Liver (tissue), 9 donors: ENCODE data around the gene DTYMK. TPM values are rescaled to one million over a fixed set of nuclear protein-coding genes. Genes with fewer than 3 reads are reported as not detected.

Source experiments
- DNase-seq: peaks from one replicate; pipeline ENCODE4 v3.0.0-alpha.2; 2017; ENCODE audit warnings: low spot score
- H3K27ac ChIP-seq, 2 donors: one replicate each; pipeline ENCODE4 v1.7.0; 2013; ENCODE audit warnings: inconsistent platforms in 2 of 2, low read length in 2 of 2, control low read depth in 1 of 2, low read depth in 1 of 2, mild to moderate bottlenecking in 1 of 2
- H3K27me3 ChIP-seq, 4 donors: one replicate each; pipeline versions ENCODE4 v1.6.1 to v1.7.0; 2013; ENCODE audit warnings: low read length in 3 of 4, inconsistent platforms in 1 of 4, mild to moderate bottlenecking in 1 of 4, moderate library complexity in 1 of 4; ENCODE audit not compliant: control insufficient read depth in 4 of 4, insufficient read depth in 4 of 4
- H3K36me3 ChIP-seq, 4 donors: one replicate each; pipeline versions ENCODE4 v1.6.1 to v1.7.0; 2013; ENCODE audit warnings: low read length in 3 of 4, mild to moderate bottlenecking in 3 of 4, low read depth in 1 of 4, moderate library complexity in 1 of 4; ENCODE audit not compliant: control insufficient read depth in 4 of 4, insufficient read depth in 3 of 4
- H3K4me1 ChIP-seq, 4 donors: one replicate each; pipeline versions ENCODE4 v1.6.1 to v1.7.0; 2013; ENCODE audit warnings: low read length in 3 of 4, mild to moderate bottlenecking in 3 of 4, moderate library complexity in 1 of 4; ENCODE audit not compliant: control insufficient read depth in 4 of 4, insufficient read depth in 4 of 4
- H3K4me3 ChIP-seq, 3 donors: one replicate each; pipeline versions ENCODE4 v1.6.1 to v1.7.0; 2013; ENCODE audit warnings: low read length in 3 of 3, control low read depth in 1 of 3, low read depth in 1 of 3, mild to moderate bottlenecking in 1 of 3
- H3K9ac ChIP-seq, 2 donors: one replicate each; pipeline ENCODE4 v1.7.0; 2013; ENCODE audit warnings: low read length in 2 of 2, mild to moderate bottlenecking in 2 of 2, moderate library complexity in 2 of 2, control low read depth in 1 of 2, low read depth in 1 of 2
- H3K9me3 ChIP-seq, 4 donors: one replicate each; pipeline versions ENCODE4 v1.6.1 to v1.7.0; 2013; ENCODE audit warnings: low read length in 3 of 4; ENCODE audit not compliant: control insufficient read depth in 4 of 4
- ATF3 ChIP-seq: IDR thresholded peaks from 2 replicates; pipeline ENCODE4 v1.6.1; 2016; ENCODE audit warnings: antibody characterized with exemption
- CTCF ChIP-seq: fragments of 150-350 bp; IDR thresholded peaks from 2 replicates; pipeline ENCODE4 v1.5.1; 2017; ENCODE audit warnings: improper control_type of control experiment, low read depth, low read length; ENCODE audit not compliant: missing input control
- EGR1 ChIP-seq, 2 donors: IDR thresholded peaks; 2 replicates each; pipeline ENCODE4 v1.6.1; 2016 to 2018; ENCODE audit warnings: antibody characterized with exemption in 2 of 2, low read depth in 2 of 2
- FOXA2 ChIP-seq: IDR thresholded peaks from 2 replicates; pipeline ENCODE4 v1.6.1; 2016; ENCODE audit warnings: antibody characterized with exemption
- GABPA ChIP-seq, 2 donors: IDR thresholded peaks in 1 of 2; conservative IDR thresholded peaks in 1 of 2; 2 replicates each; pipeline ENCODE4 v1.6.1; 2016; ENCODE audit warnings: antibody characterized with exemption in 2 of 2, mild to moderate bottlenecking in 1 of 2, moderate library complexity in 1 of 2
- HNF4A ChIP-seq, 2 donors: conservative IDR thresholded peaks; 2 replicates each; pipeline ENCODE4 v1.6.1; 2016; ENCODE audit warnings: antibody characterized with exemption in 2 of 2, mild to moderate bottlenecking in 2 of 2
- JUND ChIP-seq, 2 donors: IDR thresholded peaks; 2 replicates each; pipeline ENCODE4 v1.6.1; 2016; ENCODE audit warnings: antibody characterized with exemption in 2 of 2
- MAX ChIP-seq: IDR thresholded peaks from 2 replicates; pipeline ENCODE4 v1.6.1; 2016; ENCODE audit warnings: antibody characterized with exemption
- NR2F2 ChIP-seq: IDR thresholded peaks from 2 replicates; pipeline ENCODE4 v1.6.1; 2016; ENCODE audit warnings: antibody characterized with exemption
- RAD21 ChIP-seq, 2 donors: IDR thresholded peaks; 2 replicates each; pipeline ENCODE4 v1.6.1; 2016; ENCODE audit warnings: antibody characterized with exemption in 2 of 2, mild to moderate bottlenecking in 2 of 2
- REST ChIP-seq: IDR thresholded peaks from 2 replicates; pipeline ENCODE4 v1.6.1; 2016; ENCODE audit warnings: antibody characterized with exemption, mild to moderate bottlenecking
- RXRA ChIP-seq, 2 donors: IDR thresholded peaks; 2 replicates each; pipeline ENCODE4 v1.6.1; 2017 to 2018; ENCODE audit warnings: antibody characterized with exemption in 2 of 2, mild to moderate bottlenecking in 1 of 2
- SP1 ChIP-seq: IDR thresholded peaks from 2 replicates; pipeline ENCODE4 v1.6.1; 2018; ENCODE audit warnings: antibody characterized with exemption, mild to moderate bottlenecking
- TAF1 ChIP-seq: conservative IDR thresholded peaks from 2 replicates; pipeline ENCODE4 v1.6.1; 2016; ENCODE audit warnings: antibody characterized with exemption, mild to moderate bottlenecking
- YY1 ChIP-seq: IDR thresholded peaks from 2 replicates; pipeline ENCODE4 v1.6.1; 2016; ENCODE audit warnings: antibody characterized with exemption, mild to moderate bottlenecking
- ZBTB33 ChIP-seq: IDR thresholded peaks from 2 replicates; pipeline ENCODE4 v1.6.1; 2016; ENCODE audit warnings: antibody characterized with exemption
- WGBS: extraction: QIAGEN DNeasy Blood & Tissue Kit; methylation state at CpG from one replicate; pipeline ENCODE4 v1.1.7; 2013; 5-methylcytosine and 5-hydroxymethylcytosine counted together
- polyA plus RNA-seq, 2 donors: library from polyadenylated mRNA; stranded (reverse) in 1 of 2; unstranded in 1 of 2; fragments of 200-250 nt in 1 of 2; fragments of >200 nt in 1 of 2; fragmentation: Nextera tagmentation in 1 of 2; extraction: Ambion mirVana in 1 of 2; gene quantifications; one replicate each; pipeline versions ENCODE4 v1.2.1 to v1.2.3, GENCODE V29; 2013 to 2015
- total RNA-seq, 2 donors: library from RNA; depleted of rRNA; stranded (reverse); fragments of >200 nt; gene quantifications; one replicate each; pipeline ENCODE4 v1.2.3, GENCODE V29; 2014
- donor health status: healthy.
- donor health status: healthy.
- donor health status: healthy.
- donor health status: healthy.
- donor health status: healthy.

DTYMK gene
- total and polyA plus RNA-seq, 4 donors, result 5.5 to 17.7 (median 14.5) TPM

GRCh38 chr2:241724259-241724974 is 37.8 kb upstream of the DTYMK start:
- TF ChIP-seq FOXA2 (no peak), SP1 (no peak), HNF4A (conservative IDR thresholded peaks at IDR 0.05) (no peak), ATF3 (no peak), JUND (IDR thresholded peaks at IDR 0.05) (no peak), EGR1 (IDR thresholded peaks at IDR 0.05; ENCODE audit: low read depth in 2 of 2) (no peak), YY1 (no peak), RAD21 (IDR thresholded peaks at IDR 0.05) (peak in 1 of 2 donors; percentile 57), GABPA (IDR thresholded peaks at IDR 0.05 in 1 of 2, conservative IDR thresholded peaks at IDR 0.05 in 1 of 2) (no peak), CTCF (peak; percentile 18), ZBTB33 (no peak), NR2F2 (no peak), TAF1 (no peak), REST (no peak), RXRA (IDR thresholded peaks at IDR 0.05) (no peak), MAX (no peak)
- peaks cover 2 to 10% (median 4%) of the 10 kb centered on the region in 4 donors for H3K9me3 ChIP-seq
- WGBS, result 97% methylated on average over 41 of the region's 41 CpGs
- H3K4me3 ChIP-seq, result no peak overlapping the region
- no peak overlapping the region for H3K9ac ChIP-seq
- H3K27ac ChIP-seq, result no peak overlapping the region
- peaks cover 7 to 46% (median 18%) of the 10 kb centered on the region in 4 donors for H3K36me3 ChIP-seq
- no peaks in the 10 kb centered on the region for H3K27me3 ChIP-seq
- no peaks in the 10 kb centered on the region for H3K4me1 ChIP-seq
- no peak for DNase-seq
